Choroid plexus epithelial cell (primary cell): ENCODE measurements around the gene PDRG1.
"Not testable (repeated sequence)": the region's sequence is repeated elsewhere in the genome, so short reads cannot be mapped to it uniquely, and the experiment has no call there.

Experiments
- DNase-seq: peaks from one replicate; pipeline ENCODE4 v3.0.0-alpha.2; 2010; ENCODE audit warnings: low read depth
- H3K4me3 ChIP-seq: 2 replicates; pipeline ENCODE4 v1.5.1; 2011; ENCODE audit warnings: low read depth, mild to moderate bottlenecking, control low read depth, low read length, moderate library complexity
- TF ChIP-seq, protein P1 (sequence below): conservative IDR thresholded peaks from 2 replicates; pipeline ENCODE4 v1.5.1; 2011; ENCODE audit warnings: low read depth, mild to moderate bottlenecking, control low read depth, inconsistent platforms, low read length, moderate library complexity

Gene PDRG1

DNA sequence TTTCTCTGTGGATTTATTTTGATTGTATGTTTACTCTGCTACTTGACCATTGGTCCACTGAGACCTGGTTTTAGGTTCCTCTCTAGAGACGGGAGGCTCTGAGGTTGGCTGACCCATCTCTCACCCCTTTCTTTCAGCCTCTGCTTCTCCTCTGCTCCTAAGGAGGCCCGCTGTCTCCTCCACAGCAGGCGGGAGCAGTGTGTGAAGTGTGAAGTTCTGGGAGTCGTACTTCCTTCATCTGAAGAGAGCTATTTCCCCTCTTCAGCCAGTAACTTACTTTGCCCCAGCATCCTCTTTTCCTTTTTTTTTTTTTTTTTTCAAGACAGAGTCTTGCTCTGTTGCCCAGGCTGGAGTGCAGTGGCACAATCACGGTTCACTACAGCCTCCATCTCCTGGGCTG, 21.1 kb downstream of the PDRG1 start:
- TF ChIP-seq, protein P1, sequence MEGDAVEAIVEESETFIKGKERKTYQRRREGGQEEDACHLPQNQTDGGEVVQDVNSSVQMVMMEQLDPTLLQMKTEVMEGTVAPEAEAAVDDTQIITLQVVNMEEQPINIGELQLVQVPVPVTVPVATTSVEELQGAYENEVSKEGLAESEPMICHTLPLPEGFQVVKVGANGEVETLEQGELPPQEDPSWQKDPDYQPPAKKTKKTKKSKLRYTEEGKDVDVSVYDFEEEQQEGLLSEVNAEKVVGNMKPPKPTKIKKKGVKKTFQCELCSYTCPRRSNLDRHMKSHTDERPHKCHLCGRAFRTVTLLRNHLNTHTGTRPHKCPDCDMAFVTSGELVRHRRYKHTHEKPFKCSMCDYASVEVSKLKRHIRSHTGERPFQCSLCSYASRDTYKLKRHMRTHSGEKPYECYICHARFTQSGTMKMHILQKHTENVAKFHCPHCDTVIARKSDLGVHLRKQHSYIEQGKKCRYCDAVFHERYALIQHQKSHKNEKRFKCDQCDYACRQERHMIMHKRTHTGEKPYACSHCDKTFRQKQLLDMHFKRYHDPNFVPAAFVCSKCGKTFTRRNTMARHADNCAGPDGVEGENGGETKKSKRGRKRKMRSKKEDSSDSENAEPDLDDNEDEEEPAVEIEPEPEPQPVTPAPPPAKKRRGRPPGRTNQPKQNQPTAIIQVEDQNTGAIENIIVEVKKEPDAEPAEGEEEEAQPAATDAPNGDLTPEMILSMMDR, result no peak
- no peak overlapping the region for H3K4me3 ChIP-seq
- no peak for DNase-seq

DNA sequence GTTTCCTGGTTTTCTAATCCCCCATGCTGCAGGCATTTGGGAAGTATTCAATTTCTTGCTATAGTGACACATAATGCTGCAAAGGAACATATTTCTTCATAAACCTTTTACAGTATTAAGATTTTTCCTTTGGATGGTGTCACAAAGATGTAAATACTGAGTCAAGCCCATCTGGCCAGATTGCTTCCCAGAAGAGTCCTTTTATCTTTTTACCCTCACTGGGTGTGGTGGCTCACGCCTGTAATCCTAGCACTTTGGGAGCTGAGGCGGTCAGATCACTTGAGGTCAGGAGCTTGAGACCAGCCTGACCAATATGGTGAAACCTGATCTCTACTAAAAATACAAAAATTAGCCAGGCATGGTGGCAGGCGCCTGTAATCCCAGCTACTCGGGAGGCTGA, 22.2 kb downstream of the PDRG1 start:
- H3K4me3 ChIP-seq, DNase-seq: not testable (repeated sequence)

DNA sequence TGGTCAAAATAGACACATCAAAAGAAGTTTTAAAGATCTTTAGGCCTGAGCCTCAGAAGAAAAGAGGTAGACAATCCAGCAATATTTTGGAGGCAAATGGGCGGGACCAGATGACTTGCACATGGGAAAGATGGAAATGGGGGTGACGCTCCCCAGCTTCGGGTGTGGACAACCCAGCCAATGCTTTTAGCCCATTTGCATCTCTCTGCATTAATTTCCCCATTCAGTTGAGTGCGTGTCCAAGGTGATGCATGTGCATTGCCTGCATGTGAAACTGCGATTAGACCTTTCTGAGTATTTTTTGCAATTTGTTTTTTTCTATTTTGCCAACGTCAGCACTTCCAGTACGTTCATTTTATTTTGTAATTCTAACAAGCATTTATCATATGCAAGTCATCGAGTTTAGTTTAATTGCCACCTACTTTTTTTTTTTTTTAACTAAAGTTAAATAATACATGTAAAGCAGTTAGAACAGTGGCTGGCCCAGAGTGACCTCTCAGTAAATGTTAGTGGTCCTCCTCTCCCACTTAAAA, 24.2 kb downstream of the PDRG1 start:
- TF ChIP-seq, protein P1, result no peak
- H3K4me3 ChIP-seq, result no peak overlapping the region
- DNase-seq, result no peak

DNA sequence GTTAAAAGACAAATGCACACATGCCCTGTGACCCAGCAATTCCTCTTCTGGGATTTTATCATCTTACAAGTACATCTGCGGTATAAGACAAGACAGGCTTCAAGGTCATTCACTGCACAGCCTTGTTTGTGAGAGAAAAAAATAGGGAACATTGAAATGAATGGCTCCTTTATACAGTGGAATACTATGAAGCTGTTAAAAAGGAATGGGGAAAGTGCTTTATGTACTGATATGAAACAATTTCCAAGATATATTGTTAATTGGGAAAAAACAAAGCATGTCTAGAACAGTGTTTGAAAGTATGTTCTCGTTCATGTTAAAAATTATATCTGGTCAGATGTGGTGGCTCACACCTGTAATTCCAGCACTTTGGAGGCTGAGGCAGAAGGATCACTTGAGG, 25.4 kb downstream of the PDRG1 start:
- TF ChIP-seq, protein P1, result no peak
- no peak for DNase-seq
- H3K4me3 ChIP-seq, result no peak overlapping the region

DNA sequence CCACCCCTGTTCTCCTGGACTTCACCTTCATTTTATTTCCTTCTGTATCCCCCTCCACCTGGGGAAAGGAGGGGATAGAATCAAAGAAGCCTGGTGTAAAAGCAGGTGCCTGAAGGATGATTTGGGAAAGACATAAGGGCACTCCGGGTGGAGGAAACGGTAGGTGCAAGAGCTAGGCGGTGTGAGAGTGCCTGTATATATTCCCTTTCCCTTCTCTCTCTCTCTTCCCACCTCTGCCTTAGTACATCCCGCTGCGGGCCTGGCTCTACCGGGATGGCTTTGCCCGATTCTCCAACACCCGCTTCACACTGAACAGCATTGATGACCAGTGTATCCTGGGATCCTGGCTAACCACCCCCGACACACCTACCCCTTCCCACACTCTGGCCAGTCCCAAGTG, 26.2 kb downstream of the PDRG1 start:
- no peak overlapping the region for H3K4me3 ChIP-seq
- DNase-seq, result no peak
- TF ChIP-seq, protein P1, result no peak

DNA sequence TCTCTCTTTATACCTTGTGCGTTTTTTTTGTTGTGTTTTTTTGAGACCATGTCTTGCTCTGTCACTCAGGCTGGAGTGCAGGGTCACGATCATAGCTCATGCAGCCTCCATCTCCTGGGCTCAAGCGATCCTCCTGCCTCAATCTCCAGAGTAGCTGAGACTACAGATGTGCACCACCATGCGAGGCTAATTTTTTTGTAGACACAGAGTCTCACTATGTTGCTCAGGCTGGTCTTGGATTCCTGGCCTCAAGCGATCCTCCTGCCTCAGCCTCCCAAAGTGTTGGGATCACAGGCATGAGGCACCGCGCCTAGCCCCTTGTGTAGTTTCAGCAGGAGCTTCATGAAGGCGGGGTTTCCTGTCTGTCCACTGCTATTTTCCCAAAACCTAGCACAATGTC, 27.3 kb downstream of the PDRG1 start:
- no peak overlapping the region for H3K4me3 ChIP-seq
- DNase-seq, result no peak
- TF ChIP-seq, protein P1, result no peak

DNA sequence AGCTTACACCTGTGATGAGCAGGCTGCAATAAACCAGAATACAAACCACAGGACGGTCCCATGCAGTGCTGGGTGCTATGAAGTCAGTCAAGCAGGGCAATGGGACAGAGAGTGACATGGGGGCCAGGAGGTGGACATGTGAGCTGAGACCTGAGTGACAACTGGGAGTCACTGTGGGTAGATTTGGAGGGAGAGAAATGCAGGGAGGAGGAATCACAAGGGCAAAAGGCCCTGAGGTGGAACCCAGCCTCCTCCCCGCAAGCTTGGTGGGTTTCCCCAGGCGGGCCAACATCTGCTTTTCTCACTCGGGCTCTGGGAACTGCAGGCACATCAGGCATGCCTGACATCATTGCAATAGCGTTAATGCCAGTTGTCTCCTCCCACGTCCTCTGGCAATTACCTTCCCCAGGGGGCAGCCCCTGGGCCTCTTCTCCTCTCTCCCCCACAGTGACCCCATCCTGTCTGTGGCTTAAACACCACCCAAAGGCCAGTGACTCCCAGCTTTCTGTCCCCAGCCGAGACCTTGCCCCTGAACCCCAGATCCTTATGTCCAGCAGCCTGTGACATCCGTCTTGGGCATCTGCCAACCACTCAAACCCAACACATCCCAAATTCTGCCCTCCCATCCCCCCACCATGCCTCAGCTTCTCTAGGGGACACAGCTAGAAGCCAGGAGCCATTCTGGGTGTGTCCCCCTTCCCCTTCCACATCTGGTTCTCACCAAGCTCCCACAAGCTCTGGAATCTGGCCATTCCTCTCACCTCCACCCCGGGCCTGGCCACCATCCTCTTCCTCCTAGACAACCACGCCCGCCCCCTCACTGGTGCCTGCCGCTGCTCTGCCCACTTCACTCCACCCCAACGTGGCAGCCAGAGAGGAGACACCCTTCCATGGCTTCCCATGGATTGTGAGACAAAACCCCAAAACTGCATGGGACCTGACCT, 28.2 kb downstream of the PDRG1 start:
- no peak for DNase-seq
- TF ChIP-seq, protein P1, result no peak
- H3K4me3 ChIP-seq, result no peak overlapping the region
